Endothelial cell of umbilical vein (primary cell): Measurements from ENCODE around the gene SCN3B.

Experiments
- POLR2A ChIP-seq: IDR thresholded peaks from 2 replicates; pipeline ENCODE4 v1.6.1; 2012; ENCODE audit warnings: low read depth, mild to moderate bottlenecking, control low read depth, low read length
- TF ChIP-seq, protein P1 (sequence below): IDR thresholded peaks from 2 replicates; pipeline ENCODE4 v1.6.1; 2011; ENCODE audit not compliant: insufficient read depth, insufficient read length
- TF ChIP-seq, protein P2 (sequence below), 2 donors: IDR thresholded peaks; 1 replicate in 1 of 2; 2 replicates in 1 of 2; pipeline ENCODE4 v1.5.1; 2011; ENCODE audit warnings: low read length in 2 of 2, mild to moderate bottlenecking in 2 of 2, moderate library complexity in 2 of 2, control low read depth in 1 of 2, inconsistent platforms in 1 of 2, low read depth in 1 of 2; ENCODE audit not compliant: insufficient read depth in 1 of 2; ENCODE audit errors: extremely low read depth in 1 of 2

DNA sequence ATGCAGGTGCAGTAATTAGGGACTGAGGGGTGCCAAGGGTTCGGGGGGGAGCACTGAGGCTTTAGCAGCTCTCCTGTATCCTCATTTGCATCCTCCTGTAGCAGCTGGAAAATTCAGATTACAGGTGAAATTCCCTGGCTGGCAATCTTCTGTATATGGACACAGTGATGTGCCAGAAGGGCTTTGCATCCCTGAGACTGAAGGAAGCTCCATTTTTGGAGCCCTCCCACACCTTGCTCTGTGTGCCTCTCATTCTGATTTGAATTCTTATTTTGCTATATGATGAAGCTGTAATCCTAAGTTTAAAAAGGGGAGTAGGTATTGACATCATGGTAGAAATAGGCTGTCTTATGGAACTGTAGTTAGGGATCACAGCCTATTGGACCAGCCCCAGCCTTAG, 46.6 kb downstream of the SCN3B start:
- TF ChIP-seq POLR2A, result no peak
- TF ChIP-seq, protein P1, sequence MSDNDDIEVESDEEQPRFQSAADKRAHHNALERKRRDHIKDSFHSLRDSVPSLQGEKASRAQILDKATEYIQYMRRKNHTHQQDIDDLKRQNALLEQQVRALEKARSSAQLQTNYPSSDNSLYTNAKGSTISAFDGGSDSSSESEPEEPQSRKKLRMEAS, result no peak
- TF ChIP-seq, protein P2, sequence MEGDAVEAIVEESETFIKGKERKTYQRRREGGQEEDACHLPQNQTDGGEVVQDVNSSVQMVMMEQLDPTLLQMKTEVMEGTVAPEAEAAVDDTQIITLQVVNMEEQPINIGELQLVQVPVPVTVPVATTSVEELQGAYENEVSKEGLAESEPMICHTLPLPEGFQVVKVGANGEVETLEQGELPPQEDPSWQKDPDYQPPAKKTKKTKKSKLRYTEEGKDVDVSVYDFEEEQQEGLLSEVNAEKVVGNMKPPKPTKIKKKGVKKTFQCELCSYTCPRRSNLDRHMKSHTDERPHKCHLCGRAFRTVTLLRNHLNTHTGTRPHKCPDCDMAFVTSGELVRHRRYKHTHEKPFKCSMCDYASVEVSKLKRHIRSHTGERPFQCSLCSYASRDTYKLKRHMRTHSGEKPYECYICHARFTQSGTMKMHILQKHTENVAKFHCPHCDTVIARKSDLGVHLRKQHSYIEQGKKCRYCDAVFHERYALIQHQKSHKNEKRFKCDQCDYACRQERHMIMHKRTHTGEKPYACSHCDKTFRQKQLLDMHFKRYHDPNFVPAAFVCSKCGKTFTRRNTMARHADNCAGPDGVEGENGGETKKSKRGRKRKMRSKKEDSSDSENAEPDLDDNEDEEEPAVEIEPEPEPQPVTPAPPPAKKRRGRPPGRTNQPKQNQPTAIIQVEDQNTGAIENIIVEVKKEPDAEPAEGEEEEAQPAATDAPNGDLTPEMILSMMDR (IDR thresholded peaks at IDR 0.05; ENCODE audit: extremely low read depth in 1 of 2, insufficient read depth in 1 of 2, low read depth in 1 of 2, low read length in 2 of 2), result no peak
